ENCODE data around the gene CEP128. TPM values are rescaled to one million over a fixed set of nuclear protein-coding genes. Genes with fewer than 3 reads are reported as not detected.

The CEP128 gene
- total RNA-seq, 1 experiment from 2014 or later = 16.4 TPM

DNA sequence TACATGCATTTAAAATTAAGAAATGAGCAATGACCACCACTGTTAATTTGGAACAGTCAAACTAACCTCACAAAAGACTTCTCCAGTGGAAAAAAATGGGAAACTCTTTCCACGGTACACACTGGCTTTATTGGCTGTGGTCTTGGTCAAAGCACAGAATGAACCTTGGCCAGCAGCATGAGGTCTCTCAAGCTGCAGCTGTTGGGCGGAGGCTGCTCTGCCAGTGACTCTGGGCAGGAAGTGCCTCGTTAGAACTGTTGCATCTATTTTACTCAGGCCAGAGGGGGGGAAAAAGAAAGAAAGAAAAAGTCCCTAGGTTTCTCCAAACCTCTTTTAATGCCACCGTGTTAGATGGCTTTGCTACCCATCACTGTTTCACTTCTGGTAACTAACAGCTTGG, 450.4 kb downstream of the CEP128 start:
- H3K79me2 ChIP-seq (ENCODE audit: insufficient read depth, low read length) = no peaks in the 10 kb centered on the region
- intact Hi-C loops (cut with micrococcal nuclease) = no loop called here
- H3K4me2 ChIP-seq (ENCODE audit: low read length) = no peak overlapping the region
- BruUV-seq (replicated peaks) = no TSS peak
- H2AFZ ChIP-seq (ENCODE audit: low read depth, low read length, poor library complexity, severe bottlenecking) = no peak overlapping the region
- ChIA-PET POLR2A (no interaction called here), RAD21 (ENCODE audit: low non-redundant PET in 1 of 2, low total read pairs in 2 of 2, uncharacterized antibody in 2 of 2, unreplicated experiment in 2 of 2) (no interaction called here), CTCF (no interaction called here)
- no peak overlapping the region for H3K9ac ChIP-seq (ENCODE audit: low read length)
- no peaks in the 10 kb centered on the region for H4K20me1 ChIP-seq (ENCODE audit: insufficient read depth)
- no peaks in the 10 kb centered on the region for H3K4me1 ChIP-seq (ENCODE audit: control insufficient read depth in 1 of 2, insufficient read depth in 2 of 2, low read length in 2 of 2)
- no peak overlapping the region for H3K4me3 ChIP-seq (replicated peaks in 1 of 2; ENCODE audit: low read depth in 1 of 2, low read length in 2 of 2)
- DNase-seq (ENCODE audit: low read depth, low spot score) = no peak
- H3K36me3 ChIP-seq (ENCODE audit: control insufficient read depth in 1 of 2, insufficient read depth in 2 of 2, low read length in 2 of 2) = no peaks in the 10 kb centered on the region
- H3K9me3 ChIP-seq (ENCODE audit: control insufficient read depth in 1 of 2, insufficient read depth in 1 of 2, low read depth in 1 of 2, low read length in 2 of 2) = no peaks in the 10 kb centered on the region
- no peak for ATAC-seq
- H3K9me2 ChIP-seq (ENCODE audit: insufficient read depth) = no peaks in the 10 kb centered on the region
- H3K27ac ChIP-seq (ENCODE audit: low read depth, low read length) = no peak overlapping the region
- H3K27me3 ChIP-seq (ENCODE audit: insufficient read depth, low read length) = no peaks in the 10 kb centered on the region
- TF ChIP-seq EGR1 (IDR thresholded peaks at IDR 0.05; ENCODE audit: low read depth) = no peak
- TF ChIP-seq POLR2A (IDR thresholded peaks at IDR 0.05; ENCODE audit: borderline replicate concordance, extremely low read depth, insufficient read depth, insufficient read length) = no peak
- TF ChIP-seq, protein P1, sequence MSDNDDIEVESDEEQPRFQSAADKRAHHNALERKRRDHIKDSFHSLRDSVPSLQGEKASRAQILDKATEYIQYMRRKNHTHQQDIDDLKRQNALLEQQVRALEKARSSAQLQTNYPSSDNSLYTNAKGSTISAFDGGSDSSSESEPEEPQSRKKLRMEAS (IDR thresholded peaks at IDR 0.05) = no peak
- TF ChIP-seq EZH2phosphoT487 (IDR thresholded peaks at IDR 0.05; ENCODE audit: borderline replicate concordance) = no peak
- TF ChIP-seq, protein P2, sequence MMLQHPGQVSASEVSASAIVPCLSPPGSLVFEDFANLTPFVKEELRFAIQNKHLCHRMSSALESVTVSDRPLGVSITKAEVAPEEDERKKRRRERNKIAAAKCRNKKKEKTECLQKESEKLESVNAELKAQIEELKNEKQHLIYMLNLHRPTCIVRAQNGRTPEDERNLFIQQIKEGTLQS (IDR thresholded peaks at IDR 0.05) = no peak
- TF ChIP-seq POLR2AphosphoS5 (IDR thresholded peaks at IDR 0.05; ENCODE audit: low read depth, low read length) = no peak
- TF ChIP-seq ZNF274 (IDR thresholded peaks at IDR 0.05; ENCODE audit: low read depth, low read length) = no peak
- TF ChIP-seq, protein P3, sequence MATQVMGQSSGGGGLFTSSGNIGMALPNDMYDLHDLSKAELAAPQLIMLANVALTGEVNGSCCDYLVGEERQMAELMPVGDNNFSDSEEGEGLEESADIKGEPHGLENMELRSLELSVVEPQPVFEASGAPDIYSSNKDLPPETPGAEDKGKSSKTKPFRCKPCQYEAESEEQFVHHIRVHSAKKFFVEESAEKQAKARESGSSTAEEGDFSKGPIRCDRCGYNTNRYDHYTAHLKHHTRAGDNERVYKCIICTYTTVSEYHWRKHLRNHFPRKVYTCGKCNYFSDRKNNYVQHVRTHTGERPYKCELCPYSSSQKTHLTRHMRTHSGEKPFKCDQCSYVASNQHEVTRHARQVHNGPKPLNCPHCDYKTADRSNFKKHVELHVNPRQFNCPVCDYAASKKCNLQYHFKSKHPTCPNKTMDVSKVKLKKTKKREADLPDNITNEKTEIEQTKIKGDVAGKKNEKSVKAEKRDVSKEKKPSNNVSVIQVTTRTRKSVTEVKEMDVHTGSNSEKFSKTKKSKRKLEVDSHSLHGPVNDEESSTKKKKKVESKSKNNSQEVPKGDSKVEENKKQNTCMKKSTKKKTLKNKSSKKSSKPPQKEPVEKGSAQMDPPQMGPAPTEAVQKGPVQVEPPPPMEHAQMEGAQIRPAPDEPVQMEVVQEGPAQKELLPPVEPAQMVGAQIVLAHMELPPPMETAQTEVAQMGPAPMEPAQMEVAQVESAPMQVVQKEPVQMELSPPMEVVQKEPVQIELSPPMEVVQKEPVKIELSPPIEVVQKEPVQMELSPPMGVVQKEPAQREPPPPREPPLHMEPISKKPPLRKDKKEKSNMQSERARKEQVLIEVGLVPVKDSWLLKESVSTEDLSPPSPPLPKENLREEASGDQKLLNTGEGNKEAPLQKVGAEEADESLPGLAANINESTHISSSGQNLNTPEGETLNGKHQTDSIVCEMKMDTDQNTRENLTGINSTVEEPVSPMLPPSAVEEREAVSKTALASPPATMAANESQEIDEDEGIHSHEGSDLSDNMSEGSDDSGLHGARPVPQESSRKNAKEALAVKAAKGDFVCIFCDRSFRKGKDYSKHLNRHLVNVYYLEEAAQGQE (IDR thresholded peaks at IDR 0.05; ENCODE audit: low read depth) = no peak
- no peak for TF ChIP-seq RAD21 (IDR thresholded peaks at IDR 0.05; ENCODE audit: low read depth)
- no peak for TF ChIP-seq CEBPB (IDR thresholded peaks at IDR 0.05; ENCODE audit: low read depth)
- no peak for TF ChIP-seq JUND (IDR thresholded peaks at IDR 0.05)
- no peak for TF ChIP-seq SIN3A (IDR thresholded peaks at IDR 0.05; ENCODE audit: low read depth)
- no peak for TF ChIP-seq YY1 (IDR thresholded peaks at IDR 0.05; ENCODE audit: extremely low read depth, insufficient replicate concordance, low read depth, low read length)
- TF ChIP-seq SRF (IDR thresholded peaks at IDR 0.05; ENCODE audit: low read depth) = no peak

Data from HCT116 (cell line).